ENCODE data around the gene TP53INP2.

TP53INP2 gene

GRCh38 chr20:34729416-34729815 is 25.3 kb downstream of the TP53INP2 start:
- DNase-seq: no peak

GRCh38 chr20:34732523-34732922 is 28.4 kb downstream of the TP53INP2 start:
- DNase-seq: no peak

- no peak for DNase-seq
These were observed 32.1 kb downstream of the TP53INP2 start for GRCh38 chr20:34736106-34736735.

GRCh38 chr20:34743039-34743438 is 38.9 kb downstream of the TP53INP2 start:
- DNase-seq: no peak

GRCh38 chr20:34744340-34744739 is 40.2 kb downstream of the TP53INP2 start:
- DNase-seq: no peak

DNA sequence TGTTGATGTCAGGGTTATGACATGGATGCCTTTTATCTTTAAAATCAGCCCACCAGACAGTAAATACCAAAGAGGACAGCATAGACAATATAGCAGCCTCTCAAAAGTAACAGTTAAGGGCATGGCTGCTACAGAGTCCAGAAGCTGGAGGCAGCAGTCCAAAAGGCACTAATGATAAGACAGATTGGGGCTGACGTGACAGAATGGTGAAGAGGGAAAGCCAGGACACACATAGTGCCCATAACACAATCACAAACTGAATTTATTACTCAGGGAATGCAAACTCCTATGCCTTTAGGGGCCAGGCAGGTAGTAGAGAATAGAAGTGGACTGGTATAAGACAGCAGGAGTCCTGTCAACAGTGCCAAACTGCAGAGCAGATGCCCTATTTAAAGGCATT is 40.7 kb downstream of the TP53INP2 start:
- no peak for DNase-seq

GRCh38 chr20:34746674-34747073 is 42.5 kb downstream of the TP53INP2 start:
- no peak for DNase-seq

- DNase-seq: no peak
These were observed 43.3 kb downstream of the TP53INP2 start for GRCh38 chr20:34747479-34747878.

GRCh38 chr20:34748709-34749108 is 44.6 kb downstream of the TP53INP2 start:
- DNase-seq: no peak

GRCh38 chr20:34750484-34750883 is 46.3 kb downstream of the TP53INP2 start:
- DNase-seq: no peak

GRCh38 chr20:34751453-34751852 is 47.3 kb downstream of the TP53INP2 start:
- DNase-seq: no peak

- no peak for DNase-seq
These were observed 49.7 kb downstream of the TP53INP2 start for GRCh38 chr20:34753706-34754461.

GRCh38 chr20:34754611-34755010 is 50.5 kb downstream of the TP53INP2 start:
- no peak for DNase-seq

DNA sequence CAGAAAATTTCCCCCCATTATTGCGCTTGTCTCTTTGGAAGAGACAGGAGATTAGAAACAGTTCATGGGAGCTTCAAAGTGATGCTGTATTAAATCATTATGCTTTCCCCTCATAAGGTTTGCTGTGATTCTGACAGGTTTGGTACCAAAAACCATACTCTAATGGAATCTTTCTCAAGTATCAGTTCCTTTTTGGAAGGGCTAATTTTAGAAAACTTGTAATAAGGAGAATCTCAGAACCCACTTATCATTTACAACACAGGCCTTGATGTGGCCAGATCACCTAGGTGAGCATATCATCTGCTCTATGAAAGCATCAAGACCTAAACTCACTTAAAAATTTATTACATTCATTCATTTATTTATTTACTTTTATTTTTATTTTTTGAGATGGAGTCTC is 51.2 kb downstream of the TP53INP2 start:
- no peak for DNase-seq

DNA sequence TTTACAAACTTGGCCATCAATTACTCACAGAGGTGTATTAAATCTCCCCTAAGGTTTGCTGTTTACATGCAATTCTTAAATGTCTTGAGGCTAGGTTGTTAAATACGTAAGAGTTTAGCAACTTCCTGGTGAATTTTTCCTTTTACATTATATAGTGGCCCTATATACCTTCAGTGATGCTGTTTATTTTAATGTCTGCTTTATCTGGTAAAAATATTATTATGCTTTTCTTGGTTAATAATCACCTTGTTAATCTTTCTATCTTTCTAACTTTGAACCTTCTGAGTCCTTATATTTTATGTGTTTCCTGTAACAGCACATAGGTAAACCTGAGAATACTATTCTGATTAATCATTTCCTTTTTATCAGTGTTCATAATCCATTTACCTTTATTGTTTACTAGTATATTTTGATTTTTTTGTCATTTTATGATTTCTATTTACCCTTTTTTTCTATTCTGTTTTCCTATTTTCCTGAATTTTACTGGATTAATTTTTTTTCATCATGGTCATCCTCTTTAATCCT is 57.9 kb downstream of the TP53INP2 start:
- DNase-seq: no peak
